Measurements from ENCODE around the gene ACAT1. TPM values are rescaled to one million over a fixed set of nuclear protein-coding genes. Genes with fewer than 3 reads are reported as not detected.

ACAT1 gene
- polyA plus RNA-seq, 2 of the 4 experiments (the other 2 are of a cell fraction) = 112 to 119 TPM

- FAIRE-seq (no peak), DNase-seq (ENCODE audit: low read depth in 1 of 2, low spot score in 1 of 2) (no peak), ATAC-seq (no peak)
- no peaks in the 10 kb centered on the region for H3K4me1 ChIP-seq
- ChIA-PET CTCF (no interaction called here), POLR2A (no interaction called here)
- H3K4me3 ChIP-seq = no peak overlapping the region
- no peak overlapping the region for H3K4me2 ChIP-seq
- H3K27ac ChIP-seq = no peak overlapping the region
- TF ChIP-seq BHLHE40 (IDR thresholded peaks at IDR 0.05; ENCODE audit: low read depth, low read length) (no peak), SREBF2 (IDR thresholded peaks at IDR 0.05) (no peak), SMC3 (IDR thresholded peaks at IDR 0.05) (no peak), POLR2A (IDR thresholded peaks at IDR 0.05; ENCODE audit: low read length) (no peak), MAX (IDR thresholded peaks at IDR 0.05) (no peak), HMGXB4 (CRISPR knock-in tag; IDR thresholded peaks at IDR 0.05; ENCODE audit: borderline replicate concordance) (no peak)
- H3K9me3 ChIP-seq = no peaks in the 10 kb centered on the region
- WGBS (ENCODE audit: missing lambda C conversion rate) = 63% methylated on average over 2 of the region's 2 CpGs
These were observed 48.8 kb downstream of the ACAT1 start for GRCh38 chr11:108170184-108170583.

GRCh38 chr11:108177570-108177969 is 56.2 kb downstream of the ACAT1 start:
- FAIRE-seq = no peak
- H3K9me3 ChIP-seq = no peaks in the 10 kb centered on the region
- ATAC-seq = no peak
- H3K27ac ChIP-seq = no peak overlapping the region
- H3K4me3 ChIP-seq = no peak overlapping the region
- 73% methylated on average over 5 of the region's 5 CpGs for WGBS (ENCODE audit: missing lambda C conversion rate)
- TF ChIP-seq CBX2 (IDR thresholded peaks at IDR 0.05; ENCODE audit: borderline replicate concordance, low read depth) (no peak), FOSB (CRISPR knock-in tag; IDR thresholded peaks at IDR 0.05) (no peak), REST (IDR thresholded peaks at IDR 0.05) (no peak), MYC (IDR thresholded peaks at IDR 0.05; ENCODE audit: borderline replicate concordance, low read length) (no peak), USF2 (IDR thresholded peaks at IDR 0.05) (no peak)
- no peaks in the 10 kb centered on the region for H3K4me1 ChIP-seq
- ChIA-PET POLR2A (no interaction called here), CTCF (no interaction called here)
- no peak for DNase-seq (ENCODE audit: low read depth in 1 of 2, low spot score in 1 of 2)
- H3K4me2 ChIP-seq = no peak overlapping the region

GRCh38 chr11:108193725-108194124 is 72.4 kb downstream of the ACAT1 start:
- TF ChIP-seq HEYL (CRISPR knock-in tag; IDR thresholded peaks at IDR 0.05) (no peak), JUNB (IDR thresholded peaks at IDR 0.05) (no peak), MAFK (IDR thresholded peaks at IDR 0.05; ENCODE audit: partially characterized antibody) (peak; percentile 78)
- no peaks in the 10 kb centered on the region for H3K9me3 ChIP-seq
- no peak overlapping the region for H3K27ac ChIP-seq
- no peak for FAIRE-seq
- CTCF ChIA-PET = no interaction called here
- H3K4me2 ChIP-seq = no peak overlapping the region
- no peak for DNase-seq (ENCODE audit: low read depth in 1 of 2, low spot score in 1 of 2)
- H3K4me1 ChIP-seq = no peaks in the 10 kb centered on the region
- ATAC-seq = no peak
- no peak overlapping the region for H3K4me3 ChIP-seq
- POLR2A ChIA-PET = no interaction called here

GRCh38 chr11:108196901-108197300 is 75.5 kb downstream of the ACAT1 start:
- no peak overlapping the region for H3K4me3 ChIP-seq
- ChIA-PET POLR2A (no interaction called here), CTCF (interaction anchor here (0.5 kb wide), 1 partner anchor 37 kb away, joined by 3 read pairs; no protein-coding TSS in a partner anchor)
- no peak for ATAC-seq
- no peak for FAIRE-seq
- H3K4me1 ChIP-seq = no peaks in the 10 kb centered on the region
- WGBS (ENCODE audit: missing lambda C conversion rate) = 93% methylated on average over 3 of the region's 3 CpGs
- no peak for DNase-seq (ENCODE audit: low read depth in 1 of 2, low spot score in 1 of 2)
- no peak overlapping the region for H3K4me2 ChIP-seq
- H3K9me3 ChIP-seq = no peaks in the 10 kb centered on the region
- H3K27ac ChIP-seq = no peak overlapping the region
- TF ChIP-seq HOXA7 (CRISPR knock-in tag; IDR thresholded peaks at IDR 0.05) = no peak
- TF ChIP-seq JUN (IDR thresholded peaks at IDR 0.05) = no peak
- no peak for TF ChIP-seq ZFP36 (IDR thresholded peaks at IDR 0.05; ENCODE audit: borderline replicate concordance, partially characterized antibody)
- no peak for TF ChIP-seq HDAC2 (IDR thresholded peaks at IDR 0.05)
- TF ChIP-seq HMGXB4 (CRISPR knock-in tag; IDR thresholded peaks at IDR 0.05; ENCODE audit: borderline replicate concordance) = no peak
- no peak for TF ChIP-seq MAZ (IDR thresholded peaks at IDR 0.05; ENCODE audit: borderline replicate concordance, low read depth, low read length)
- no peak for TF ChIP-seq JUNB (IDR thresholded peaks at IDR 0.05)
- TF ChIP-seq SMC3 (IDR thresholded peaks at IDR 0.05) = no peak
- no peak for TF ChIP-seq CBX2 (IDR thresholded peaks at IDR 0.05; ENCODE audit: borderline replicate concordance, low read depth)
- no peak for TF ChIP-seq BHLHE40 (IDR thresholded peaks at IDR 0.05; ENCODE audit: low read depth, low read length)
- TF ChIP-seq POLR2AphosphoS2 (conservative IDR thresholded peaks at IDR 0.05; ENCODE audit: low read length) = no peak
- no peak for TF ChIP-seq EHF (CRISPR knock-in tag; IDR thresholded peaks at IDR 0.05)
- no peak for TF ChIP-seq CHD2 (IDR thresholded peaks at IDR 0.05; ENCODE audit: low read length, partially characterized antibody)
- no peak for TF ChIP-seq FOSB (CRISPR knock-in tag; IDR thresholded peaks at IDR 0.05)
- no peak for TF ChIP-seq NPAS2 (CRISPR knock-in tag; IDR thresholded peaks at IDR 0.05; ENCODE audit: borderline replicate concordance)
- no peak for TF ChIP-seq KDM1A (IDR thresholded peaks at IDR 0.05; ENCODE audit: low read depth)
